Mesodermal cell (in vitro differentiated cells): ENCODE results near the gene CCDC183.
"Not testable (repeated sequence)": the region's sequence is repeated elsewhere in the genome, so short reads cannot be mapped to it uniquely, and the experiment has no call there.

Source experiments
- H3K27ac ChIP-seq: 2 replicates; pipeline ENCODE4 v1.7.0; 2013; ENCODE audit warnings: mild to moderate bottlenecking, low read depth, low read length, moderate library complexity; ENCODE audit not compliant: severe bottlenecking
- H3K36me3 ChIP-seq: 2 replicates; pipeline ENCODE4 v1.7.1; 2013; ENCODE audit warnings: mild to moderate bottlenecking, low read length, moderate library complexity; ENCODE audit not compliant: control insufficient read depth, insufficient read depth
- H3K4me1 ChIP-seq: one replicate; pipeline ENCODE4 v1.7.1; 2013; ENCODE audit warnings: mild to moderate bottlenecking, low read length; ENCODE audit not compliant: insufficient read depth, control insufficient read depth, poor library complexity, severe bottlenecking
- H3K4me3 ChIP-seq: 2 replicates; pipeline ENCODE4 v1.7.0; 2013; ENCODE audit warnings: low read length, control low read depth, mild to moderate bottlenecking; ENCODE audit not compliant: insufficient read depth, poor library complexity, severe bottlenecking; ENCODE audit errors: extremely low read depth
- H3K9me3 ChIP-seq: 2 replicates; pipeline ENCODE4 v1.7.1; 2013; ENCODE audit warnings: mild to moderate bottlenecking, low read length, moderate library complexity; ENCODE audit not compliant: control insufficient read depth
- WGBS, 2 experiments: methylation state at CpG; one replicate each; pipeline ENCODE4 v1.1.5; 2013; ENCODE audit warnings: missing lambda C conversion rate in 2 of 2; ENCODE audit not compliant: insufficient coverage in 2 of 2; 5-methylcytosine and 5-hydroxymethylcytosine counted together

CCDC183 gene

DNA sequence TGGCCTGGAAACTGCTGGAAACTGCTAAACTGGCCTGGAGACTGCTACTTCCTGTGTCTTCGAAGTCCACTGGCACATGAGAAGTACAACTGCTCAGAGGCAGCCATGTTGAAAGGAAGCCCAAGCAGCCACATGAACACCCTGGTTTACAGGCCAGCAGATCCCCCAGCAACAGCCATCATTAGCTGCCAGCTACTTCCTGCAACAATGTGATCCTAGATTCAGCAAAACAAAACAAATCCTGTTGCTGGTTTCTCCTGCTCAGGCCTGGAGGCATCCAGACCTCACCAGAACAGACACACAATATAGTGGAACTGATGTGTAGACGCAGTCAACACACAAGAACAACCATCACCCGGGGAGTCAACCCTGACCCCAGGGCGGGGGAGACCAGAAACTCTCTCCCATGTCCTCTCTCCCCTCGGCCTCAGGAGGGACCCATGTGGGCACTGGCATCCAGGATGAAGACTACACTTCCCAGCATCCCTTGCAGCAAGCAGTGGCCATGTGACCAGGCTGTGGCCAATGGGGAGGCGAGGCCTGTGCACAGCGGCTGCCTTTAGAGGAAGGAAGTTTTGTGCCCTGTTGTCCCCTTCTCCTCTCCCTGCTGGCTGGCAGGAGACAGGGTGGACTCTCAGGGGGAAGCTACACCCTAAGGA lies 22.6 kb upstream of the CCDC183 start:
- H3K4me3 ChIP-seq = no peak overlapping the region
- H3K36me3 ChIP-seq = no peaks in the 10 kb centered on the region
- no peaks in the 10 kb centered on the region for H3K4me1 ChIP-seq
- H3K9me3 ChIP-seq = peaks cover 13% of the 10 kb centered on the region
- H3K27ac ChIP-seq = no peak overlapping the region
- WGBS, 2 experiments = 80 to 91% methylated on average over 4 of the region's 7 CpGs

DNA sequence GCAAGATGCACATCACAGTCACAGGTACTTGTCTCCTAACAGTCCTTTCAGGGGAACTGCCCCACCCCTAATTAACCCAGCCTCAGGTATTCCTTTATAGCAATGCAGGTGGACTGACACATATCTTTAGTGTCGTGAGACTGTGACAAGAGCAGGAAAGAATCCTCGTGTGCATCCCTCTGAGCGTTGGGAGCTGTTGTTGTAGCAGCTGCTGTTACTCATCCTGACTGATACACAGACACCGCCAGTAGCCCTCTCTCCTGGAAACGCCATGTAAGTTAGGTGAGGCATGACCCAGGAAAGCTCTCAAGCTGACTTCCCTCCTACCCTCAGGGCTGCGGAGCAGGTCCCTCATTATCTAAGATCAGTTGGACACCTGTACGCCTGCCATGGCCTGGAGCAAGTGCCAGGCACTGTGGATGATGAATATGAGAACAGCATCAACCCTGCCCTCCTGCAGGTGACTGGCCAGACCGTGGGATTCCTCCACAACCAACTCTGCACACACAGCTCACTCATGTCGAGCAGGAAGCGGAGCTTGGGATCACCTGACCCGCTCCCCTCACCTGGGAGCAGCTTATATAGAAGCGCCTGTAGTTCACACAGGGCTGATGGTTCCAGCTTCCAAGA lies 21.6 kb upstream of the CCDC183 start:
- H3K27ac ChIP-seq = no peak overlapping the region
- H3K9me3 ChIP-seq = peaks cover 13% of the 10 kb centered on the region
- WGBS, 2 experiments = 90 to 99% methylated on average over 8 to 11 of the region's 12 CpGs
- H3K4me3 ChIP-seq = no peak overlapping the region
- no peaks in the 10 kb centered on the region for H3K4me1 ChIP-seq
- H3K36me3 ChIP-seq = no peaks in the 10 kb centered on the region

DNA sequence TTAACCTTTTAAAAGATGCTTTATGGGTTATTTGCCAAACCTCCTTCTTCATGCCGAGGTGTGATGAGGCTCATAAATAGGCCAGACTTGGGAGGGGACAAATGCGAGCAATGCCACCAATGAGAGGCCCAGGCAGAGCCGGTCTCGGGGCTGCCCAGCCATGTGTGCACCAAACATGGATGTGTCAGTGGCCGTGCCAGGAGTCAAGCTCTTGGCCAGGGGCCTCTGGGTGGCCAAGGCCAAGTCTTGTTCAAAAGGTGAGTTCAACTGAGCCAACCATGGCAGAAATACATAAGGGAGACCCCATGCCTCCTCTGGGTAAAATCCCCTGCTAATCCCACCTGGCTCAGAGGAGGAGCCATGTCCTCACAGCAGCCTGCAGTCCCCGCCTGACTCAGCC lies 20.9 kb upstream of the CCDC183 start:
- H3K9me3 ChIP-seq = peaks cover 13% of the 10 kb centered on the region
- no peaks in the 10 kb centered on the region for H3K36me3 ChIP-seq
- 85 to 90% methylated on average over 5 to 6 of the region's 6 CpGs for WGBS, 2 experiments
- peaks cover 3% of the 10 kb centered on the region for H3K4me1 ChIP-seq
- no peak overlapping the region for H3K4me3 ChIP-seq
- H3K27ac ChIP-seq = no peak overlapping the region

DNA sequence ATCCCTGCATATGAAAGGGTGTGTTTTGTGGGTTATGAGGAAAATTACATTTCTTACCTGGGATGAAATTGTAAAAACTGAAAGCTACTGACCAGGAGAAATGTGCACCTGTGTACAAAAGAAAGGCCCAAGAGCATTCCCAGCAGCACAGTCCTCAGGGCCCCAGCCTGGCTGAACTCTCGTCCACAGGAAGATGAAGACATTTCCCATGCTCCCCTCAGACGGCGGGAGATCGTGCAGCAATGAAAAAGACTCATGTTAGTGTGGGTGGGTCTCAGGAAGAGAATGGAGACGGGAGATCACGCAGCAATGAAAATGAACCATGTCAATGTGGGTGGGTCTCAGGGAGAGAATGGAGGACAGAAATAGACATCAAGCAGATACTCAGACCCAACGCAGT lies 19.2 kb upstream of the CCDC183 start:
- WGBS, 2 experiments = 92 to 93% methylated on average over 6 to 7 of the region's 7 CpGs
- H3K4me3 ChIP-seq = no peak overlapping the region
- H3K36me3 ChIP-seq = no peaks in the 10 kb centered on the region
- peaks cover 6% of the 10 kb centered on the region for H3K4me1 ChIP-seq
- H3K27ac ChIP-seq = no peak overlapping the region
- peaks cover 13% of the 10 kb centered on the region for H3K9me3 ChIP-seq

DNA sequence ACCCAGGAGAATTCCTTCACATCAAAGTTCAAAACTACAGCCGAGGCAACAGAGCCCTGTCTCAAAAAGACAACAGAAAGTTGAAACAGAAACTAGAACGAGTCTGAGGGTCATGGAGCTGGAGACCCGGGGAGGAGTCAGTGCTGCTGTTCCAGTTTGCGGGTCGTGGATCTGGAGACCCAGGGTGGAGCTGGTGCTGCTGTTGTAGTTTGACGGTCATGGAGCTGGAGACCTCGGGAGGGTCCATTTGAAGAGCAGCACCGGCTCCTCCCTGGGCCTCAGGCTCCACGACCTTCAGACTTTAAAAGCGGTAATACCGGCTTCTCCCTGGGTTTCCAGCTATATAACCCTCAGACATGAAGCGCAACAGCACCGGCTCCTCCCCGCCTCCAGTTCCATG lies 18.8 kb upstream of the CCDC183 start:
- 78 to 83% methylated on average over 12 to 14 of the region's 14 CpGs for WGBS, 2 experiments
- Histone ChIP-seq H3K36me3 (no peaks in the 10 kb centered on the region), H3K4me1 (peaks cover 6% of the 10 kb centered on the region), H3K9me3 (peaks cover 13% of the 10 kb centered on the region), H3K27ac (no peak overlapping the region), H3K4me3 (no peak overlapping the region)

DNA sequence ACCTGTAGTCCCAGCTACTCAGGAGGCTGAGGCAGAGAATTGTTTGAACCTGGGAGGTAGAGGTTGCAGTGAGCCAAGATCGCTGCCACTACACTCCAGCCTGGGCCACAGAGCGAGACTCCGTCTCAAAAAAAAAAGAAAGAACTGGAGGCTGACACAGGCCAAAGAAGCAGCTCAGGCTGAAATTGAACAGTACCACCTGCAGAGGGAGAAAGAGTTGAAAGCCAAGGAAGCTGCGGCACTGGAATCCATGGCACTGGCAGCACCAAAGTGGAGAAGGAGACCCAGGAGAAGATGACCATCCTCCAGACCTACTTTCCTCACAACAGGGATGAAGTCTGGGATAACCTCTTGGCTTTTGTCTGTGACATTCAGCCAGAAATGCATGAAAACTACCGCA lies 16.3 kb upstream of the CCDC183 start:
- Histone ChIP-seq H3K4me3 (no peak overlapping the region), H3K36me3 (no peaks in the 10 kb centered on the region), H3K4me1 (peaks cover 9% of the 10 kb centered on the region), H3K9me3 (no peaks in the 10 kb centered on the region), H3K27ac (peak overlapping the region; percentile 78)
- WGBS, 2 experiments = 69 to 73% methylated on average over 5 of the region's 5 CpGs

DNA sequence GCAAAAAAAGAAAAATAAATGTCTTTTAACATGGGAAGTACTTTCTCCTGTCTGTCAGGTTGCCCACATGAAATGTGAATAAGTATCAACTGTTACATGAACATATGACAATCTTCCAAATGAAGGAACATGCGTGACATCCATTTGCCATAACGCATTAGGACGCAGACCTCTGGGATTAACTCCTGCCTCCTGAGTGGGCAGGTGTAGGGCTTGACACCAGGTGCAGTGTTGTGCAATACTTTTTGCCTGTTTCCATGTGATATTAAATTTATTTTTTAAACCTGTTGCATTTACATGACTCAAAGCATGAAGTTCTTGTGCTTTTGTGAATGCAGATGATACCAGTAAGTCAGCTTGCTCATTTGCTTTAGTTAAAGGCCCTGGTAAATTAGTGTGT lies 13.7 kb upstream of the CCDC183 start:
- WGBS, 2 experiments = 91 to 100% methylated on average over 3 of the region's 3 CpGs
- Histone ChIP-seq H3K4me1 (peaks cover 19% of the 10 kb centered on the region), H3K4me3 (no peak overlapping the region), H3K27ac (no peak overlapping the region), H3K9me3 (no peaks in the 10 kb centered on the region), H3K36me3 (no peaks in the 10 kb centered on the region)

DNA sequence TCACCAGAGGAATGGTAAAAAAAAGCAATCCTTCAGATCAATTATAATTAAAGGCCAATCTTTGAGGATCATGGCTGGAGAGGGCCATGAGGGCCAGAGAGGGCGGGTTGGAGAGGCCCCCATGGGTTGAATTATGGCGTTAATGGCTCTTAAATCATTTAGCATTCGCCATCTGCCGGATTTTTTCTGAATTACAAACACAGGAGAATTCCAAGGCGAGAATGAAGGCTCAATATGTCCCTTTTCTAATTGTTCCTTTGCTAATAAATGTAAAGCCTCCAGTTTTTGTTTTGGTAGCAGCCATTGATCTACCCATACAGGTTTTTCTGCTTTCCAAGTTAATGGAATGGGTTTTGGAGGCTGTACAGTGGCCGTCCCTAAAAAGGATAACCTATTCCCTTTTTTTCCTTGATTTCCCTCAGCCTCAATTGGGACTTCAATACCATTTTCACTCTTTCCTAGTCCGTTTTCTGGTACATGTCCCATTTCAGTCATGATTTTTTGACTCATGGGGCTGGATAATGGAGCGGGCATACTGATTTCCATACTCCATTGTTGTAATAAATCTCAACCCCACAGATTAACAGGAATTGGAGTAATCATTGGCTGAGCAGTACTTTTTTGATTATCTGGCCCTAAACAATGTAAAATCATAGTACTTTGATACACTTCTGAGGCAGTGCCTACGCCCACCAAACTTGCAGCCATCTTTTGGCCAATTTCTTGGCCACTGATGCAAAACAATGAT lies 11.7 kb upstream of the CCDC183 start:
- H3K36me3 ChIP-seq = no peaks in the 10 kb centered on the region
- H3K9me3 ChIP-seq = no peaks in the 10 kb centered on the region
- peaks cover 33% of the 10 kb centered on the region for H3K4me1 ChIP-seq
- peak overlapping the region; percentile 71 for H3K27ac ChIP-seq
- 62 to 75% methylated on average over 4 to 6 of the region's 9 CpGs for WGBS, 2 experiments
- no peak overlapping the region for H3K4me3 ChIP-seq

DNA sequence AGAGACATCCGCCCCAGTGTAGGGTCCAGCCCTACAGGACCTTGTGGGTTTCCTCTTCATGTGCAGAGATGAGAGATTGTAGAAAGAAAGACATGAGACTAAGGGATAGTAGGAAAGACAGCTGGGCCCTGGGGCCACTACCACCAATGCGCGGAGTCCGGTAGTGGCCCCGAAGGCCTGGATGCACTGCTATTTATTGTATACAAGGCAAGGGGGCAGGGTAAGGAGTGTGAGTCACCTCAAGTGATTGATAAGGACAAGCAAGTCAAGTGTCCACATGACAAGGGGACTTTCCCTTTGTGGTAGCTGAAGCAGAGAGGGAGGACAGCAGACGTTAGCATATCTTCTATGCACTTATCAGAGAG lies 11.2 kb upstream of the CCDC183 start:
- peak overlapping the region; percentile 71 for H3K27ac ChIP-seq
- H3K4me3 ChIP-seq = no peak overlapping the region
- peaks cover 38% of the 10 kb centered on the region for H3K4me1 ChIP-seq
- WGBS, 2 experiments = 87 to 97% methylated on average over 4 to 5 of the region's 6 CpGs
- H3K9me3 ChIP-seq = no peaks in the 10 kb centered on the region
- H3K36me3 ChIP-seq = no peaks in the 10 kb centered on the region

DNA sequence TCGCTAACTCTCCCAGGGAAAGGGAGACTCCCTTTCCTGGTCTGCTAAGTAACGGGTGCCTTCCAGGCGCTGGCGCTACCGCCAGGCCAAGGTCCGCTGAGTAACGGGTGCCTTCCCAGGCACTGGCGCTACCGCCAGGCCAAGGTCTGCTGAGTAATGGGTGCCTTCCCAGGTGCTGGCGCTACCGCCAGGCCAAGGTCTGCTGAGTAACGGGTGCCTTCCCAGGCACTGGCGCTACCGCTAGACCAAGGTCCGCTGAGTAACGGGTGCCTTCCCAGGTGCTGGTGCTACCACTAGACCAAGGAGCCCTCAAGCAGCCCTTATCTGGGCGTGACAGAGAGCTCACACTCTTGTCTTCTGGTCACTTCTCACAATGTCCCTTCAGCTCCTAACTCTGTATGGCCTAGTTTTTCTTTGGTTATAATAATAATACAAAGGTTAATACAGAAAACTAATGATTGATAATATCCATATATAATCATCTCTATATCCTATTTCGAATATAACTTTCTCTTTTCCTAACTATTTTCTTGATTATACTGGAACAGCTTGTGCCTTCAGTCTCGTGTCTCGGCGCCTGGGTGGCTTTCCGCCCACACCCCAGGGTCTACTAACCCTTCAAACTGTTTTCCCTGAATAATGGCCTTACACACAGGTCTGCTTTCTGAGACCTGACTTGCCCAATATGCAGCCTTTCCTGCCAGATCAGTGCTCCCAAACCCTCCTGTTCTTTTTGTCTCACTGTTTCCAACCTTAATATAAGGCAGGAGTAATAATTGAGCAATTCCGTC lies 10.4 kb upstream of the CCDC183 start:
- H3K27ac ChIP-seq, H3K36me3 ChIP-seq, H3K9me3 ChIP-seq, H3K4me3 ChIP-seq: not testable (repeated sequence)
- H3K4me1 ChIP-seq = peaks cover 38% of the 10 kb centered on the region
- WGBS, 2 experiments = 93 to 94% methylated on average over 16 to 20 of the region's 23 CpGs
